Mesendoderm (in vitro differentiated cells): Measurements from ENCODE around the gene HERPUD1.

ENCODE experiments used
- DNase-seq: peaks from one replicate; pipeline ENCODE4 v3.0.0; 2013
- H2AK5ac ChIP-seq: 2 replicates; pipeline ENCODE4 v1.6.1; 2013; ENCODE audit warnings: low read length, inconsistent platforms
- H2BK120ac ChIP-seq: 2 replicates; pipeline ENCODE4 v1.6.1; 2013; ENCODE audit warnings: low read depth, mild to moderate bottlenecking, low read length, moderate library complexity, mixed read lengths
- H2BK15ac ChIP-seq: replicated peaks from 2 replicates; pipeline ENCODE4 v1.6.1; 2013; ENCODE audit warnings: low read depth, mild to moderate bottlenecking, moderate library complexity
- H2BK5ac ChIP-seq: 2 replicates; pipeline ENCODE4 v1.6.1; 2013; ENCODE audit warnings: low read length, inconsistent platforms
- H3K18ac ChIP-seq: 2 replicates; pipeline ENCODE4 v1.6.1; 2013; ENCODE audit warnings: mild to moderate bottlenecking, low read length, mixed read lengths
- H3K23ac ChIP-seq: one replicate; pipeline ENCODE4 v1.6.1; 2013; ENCODE audit warnings: low read length
- H3K27ac ChIP-seq: 2 replicates; pipeline ENCODE4 v1.5.1; 2013; ENCODE audit warnings: low read depth, mild to moderate bottlenecking, inconsistent platforms, low read length, moderate library complexity
- H3K27me3 ChIP-seq: 2 replicates; pipeline ENCODE4 v1.6.1; 2013; ENCODE audit warnings: low read length, control low read depth, mild to moderate bottlenecking, inconsistent platforms; ENCODE audit not compliant: insufficient read depth, poor library complexity
- H3K36me3 ChIP-seq: 2 replicates; pipeline ENCODE4 v1.6.1; 2013; ENCODE audit warnings: low read length, inconsistent platforms; ENCODE audit not compliant: control insufficient read depth, insufficient read depth
- H3K4ac ChIP-seq: one replicate; pipeline ENCODE4 v1.6.1; 2013; ENCODE audit warnings: low read depth, mild to moderate bottlenecking, low read length, moderate library complexity
- H3K4me1 ChIP-seq: 2 replicates; pipeline ENCODE4 v1.6.1; 2013; ENCODE audit warnings: low read depth, low read length, inconsistent platforms; ENCODE audit not compliant: control insufficient read depth
- H3K4me2 ChIP-seq: 2 replicates; pipeline ENCODE4 v1.6.1; 2013; ENCODE audit warnings: low read length
- H3K4me3 ChIP-seq: 2 replicates; pipeline ENCODE4 v1.5.1; 2013; ENCODE audit warnings: mild to moderate bottlenecking, low read length
- H3K56ac ChIP-seq: one replicate; pipeline ENCODE4 v1.6.1; 2013; ENCODE audit warnings: low read length
- H3K79me1 ChIP-seq: 2 replicates; pipeline ENCODE4 v1.6.1; 2013; ENCODE audit warnings: low read length, inconsistent platforms
- H3K79me2 ChIP-seq: 2 replicates; pipeline ENCODE4 v1.6.1; 2013; ENCODE audit warnings: mild to moderate bottlenecking, low read length; ENCODE audit not compliant: control insufficient read depth, insufficient read depth
- H3K9ac ChIP-seq: 2 replicates; pipeline ENCODE4 v1.6.1; 2013; ENCODE audit warnings: low read length, inconsistent platforms
- H4K5ac ChIP-seq: one replicate; pipeline ENCODE4 v1.6.1; 2013; ENCODE audit warnings: low read length
- H4K8ac ChIP-seq: one replicate; pipeline ENCODE4 v1.6.1; 2013; ENCODE audit warnings: low read depth, mild to moderate bottlenecking, control low read depth, low read length, moderate library complexity
- WGBS: extraction: QIAGEN DNeasy Blood & Tissue Kit; methylation state at CpG from one replicate; pipeline ENCODE4 v1.1.7; 2013; ENCODE audit warnings: low lambda C conversion rate, missing lambda C conversion rate; ENCODE audit not compliant: insufficient coverage; ENCODE audit errors: extremely low coverage; 5-methylcytosine and 5-hydroxymethylcytosine counted together

HERPUD1 gene

GRCh38 chr16:56903866-56904265 is 28.1 kb upstream of the HERPUD1 start:
- no peak overlapping the region for H3K18ac ChIP-seq
- H3K4me1 ChIP-seq, result no peaks in the 10 kb centered on the region
- no peak overlapping the region for H3K4me3 ChIP-seq
- no peaks in the 10 kb centered on the region for H3K79me2 ChIP-seq
- H3K56ac ChIP-seq, result no peak overlapping the region
- no peak overlapping the region for H2AK5ac ChIP-seq
- H4K5ac ChIP-seq, result no peak overlapping the region
- H3K23ac ChIP-seq, result no peak overlapping the region
- H2BK5ac ChIP-seq, result no peak overlapping the region
- H3K27me3 ChIP-seq, result no peaks in the 10 kb centered on the region
- H3K27ac ChIP-seq, result no peak overlapping the region
- no peak overlapping the region for H2BK120ac ChIP-seq
- H2BK15ac ChIP-seq, result no peak overlapping the region
- no peaks in the 10 kb centered on the region for H3K79me1 ChIP-seq
- DNase-seq, result no peak
- no CpG with 5 or more reads among the region's 2 CpGs for WGBS
- H4K8ac ChIP-seq, result no peak overlapping the region
- H3K4me2 ChIP-seq, result no peak overlapping the region
- no peaks in the 10 kb centered on the region for H3K36me3 ChIP-seq
- H3K4ac ChIP-seq, result no peak overlapping the region
- no peak overlapping the region for H3K9ac ChIP-seq

DNA sequence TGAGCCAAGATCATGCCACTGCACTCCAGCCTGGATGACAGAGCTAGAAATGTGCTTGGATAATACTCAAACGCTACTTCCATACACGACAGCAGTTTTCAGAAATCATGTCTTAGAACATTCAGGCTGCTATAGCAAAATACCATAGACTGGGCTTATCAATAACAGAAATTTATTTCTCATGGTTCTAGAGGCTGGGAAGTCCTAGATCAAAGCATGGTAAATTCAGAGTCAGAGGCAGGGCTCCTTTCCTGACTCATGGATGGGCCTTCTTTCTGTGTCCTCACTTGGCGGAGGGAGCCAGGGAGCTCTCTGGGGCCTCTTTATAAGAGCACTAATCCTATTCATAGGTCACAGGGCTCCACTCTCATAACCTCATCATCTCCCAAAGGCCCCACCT is 24.5 kb upstream of the HERPUD1 start:
- no peak overlapping the region for H2BK5ac ChIP-seq
- no peak overlapping the region for H3K4ac ChIP-seq
- H3K79me1 ChIP-seq, result no peaks in the 10 kb centered on the region
- H3K23ac ChIP-seq, result no peak overlapping the region
- no peak overlapping the region for H3K56ac ChIP-seq
- H3K36me3 ChIP-seq, result no peaks in the 10 kb centered on the region
- no peaks in the 10 kb centered on the region for H3K27me3 ChIP-seq
- DNase-seq, result no peak
- no peak overlapping the region for H3K9ac ChIP-seq
- no peak overlapping the region for H2BK120ac ChIP-seq
- no peak overlapping the region for H3K18ac ChIP-seq
- no peak overlapping the region for H2AK5ac ChIP-seq
- no CpG with 5 or more reads among the region's 3 CpGs for WGBS
- H3K4me2 ChIP-seq, result no peak overlapping the region
- H3K27ac ChIP-seq, result no peak overlapping the region
- no peak overlapping the region for H4K8ac ChIP-seq
- no peak overlapping the region for H3K4me3 ChIP-seq
- peaks cover 1% of the 10 kb centered on the region for H3K4me1 ChIP-seq
- no peaks in the 10 kb centered on the region for H3K79me2 ChIP-seq
- H4K5ac ChIP-seq, result no peak overlapping the region
- H2BK15ac ChIP-seq, result no peak overlapping the region

GRCh38 chr16:56909527-56909979 is 22.4 kb upstream of the HERPUD1 start:
- no CpG with 5 or more reads among the region's 7 CpGs for WGBS
- Histone ChIP-seq H3K79me1 (no peaks in the 10 kb centered on the region), H3K9ac (no peak overlapping the region)

DNA sequence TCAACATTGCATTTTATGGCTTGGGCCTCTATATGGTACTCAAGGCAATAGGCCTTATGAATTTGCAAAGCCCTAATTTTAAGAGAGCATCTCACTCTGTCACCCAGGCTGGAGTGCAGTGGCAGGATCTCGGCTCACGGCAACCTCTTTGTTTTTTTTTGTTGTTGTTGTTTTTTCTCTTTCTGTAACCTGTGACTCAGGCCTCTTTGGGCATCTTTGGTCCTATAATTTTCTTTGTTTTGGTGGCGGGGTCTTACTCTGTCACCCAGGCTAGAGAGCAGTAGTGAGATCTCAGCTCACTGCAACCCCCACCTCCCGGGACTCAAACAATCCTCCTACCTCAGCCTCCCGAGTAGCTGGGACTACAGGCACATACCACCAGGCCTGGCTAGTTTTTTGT is 21.8 kb upstream of the HERPUD1 start:
- no CpG with 5 or more reads among the region's 5 CpGs for WGBS

More at GRCh38 chr16:56909527-56909979, 22.4 kb upstream of the HERPUD1 start:
- no peak overlapping the region for H2BK15ac ChIP-seq
- H3K4ac ChIP-seq, result no peak overlapping the region
- no peak overlapping the region for H2AK5ac ChIP-seq
- no peaks in the 10 kb centered on the region for H3K79me2 ChIP-seq
- no peak overlapping the region for H2BK5ac ChIP-seq
- H3K27me3 ChIP-seq, result no peaks in the 10 kb centered on the region
- no peak overlapping the region for H3K56ac ChIP-seq
- no peak overlapping the region for H3K4me2 ChIP-seq
- no peak overlapping the region for H4K5ac ChIP-seq
- H3K4me1 ChIP-seq, result peaks cover 1% of the 10 kb centered on the region
- no peak overlapping the region for H3K27ac ChIP-seq
- H3K36me3 ChIP-seq, result no peaks in the 10 kb centered on the region
- no peak overlapping the region for H3K23ac ChIP-seq
- H3K18ac ChIP-seq, result no peak overlapping the region
- no peak overlapping the region for H2BK120ac ChIP-seq
- no peak overlapping the region for H3K4me3 ChIP-seq
- DNase-seq, result no peak
- no peak overlapping the region for H4K8ac ChIP-seq

GRCh38 chr16:56910654-56911539 is 21.0 kb upstream of the HERPUD1 start:
- no peak overlapping the region for H2BK15ac ChIP-seq
- peaks cover 1% of the 10 kb centered on the region for H3K4me1 ChIP-seq
- no peak overlapping the region for H3K4me3 ChIP-seq
- H3K9ac ChIP-seq, result no peak overlapping the region
- no peak overlapping the region for H3K56ac ChIP-seq
- peak; percentile 57 for DNase-seq
- H3K79me2 ChIP-seq, result no peaks in the 10 kb centered on the region
- no peaks in the 10 kb centered on the region for H3K79me1 ChIP-seq
- H3K27me3 ChIP-seq, result no peaks in the 10 kb centered on the region
- H3K18ac ChIP-seq, result no peak overlapping the region
- H3K27ac ChIP-seq, result no peak overlapping the region
- H4K8ac ChIP-seq, result no peak overlapping the region
- no peak overlapping the region for H3K4ac ChIP-seq
- no peak overlapping the region for H2BK5ac ChIP-seq
- no peak overlapping the region for H2AK5ac ChIP-seq
- no peaks in the 10 kb centered on the region for H3K36me3 ChIP-seq
- H3K23ac ChIP-seq, result no peak overlapping the region
- WGBS, result no CpG with 5 or more reads among the region's 12 CpGs
- no peak overlapping the region for H2BK120ac ChIP-seq
- H3K4me2 ChIP-seq, result no peak overlapping the region
- H4K5ac ChIP-seq, result no peak overlapping the region

More for the DNA sequence above, 21.8 kb upstream of the HERPUD1 start:
- H3K23ac ChIP-seq, result no peak overlapping the region
- H3K4ac ChIP-seq, result no peak overlapping the region
- H4K8ac ChIP-seq, result no peak overlapping the region
- no peak overlapping the region for H3K4me2 ChIP-seq
- no peak overlapping the region for H2BK120ac ChIP-seq
- no peak overlapping the region for H4K5ac ChIP-seq
- H2AK5ac ChIP-seq, result no peak overlapping the region
- H3K18ac ChIP-seq, result no peak overlapping the region
- H3K4me3 ChIP-seq, result no peak overlapping the region
- no peaks in the 10 kb centered on the region for H3K79me1 ChIP-seq
- no peaks in the 10 kb centered on the region for H3K79me2 ChIP-seq
- H3K56ac ChIP-seq, result no peak overlapping the region
- H3K36me3 ChIP-seq, result no peaks in the 10 kb centered on the region
- no peaks in the 10 kb centered on the region for H3K27me3 ChIP-seq
- no peak for DNase-seq
- no peak overlapping the region for H2BK5ac ChIP-seq
- no peak overlapping the region for H3K27ac ChIP-seq
- no peak overlapping the region for H2BK15ac ChIP-seq
- no peak overlapping the region for H3K9ac ChIP-seq
- peaks cover 1% of the 10 kb centered on the region for H3K4me1 ChIP-seq
